ENCODE measurements around the gene CCDC27. TPM values are rescaled to one million over a fixed set of nuclear protein-coding genes. Genes with fewer than 3 reads are reported as not detected.

Gene CCDC27
- total RNA-seq, 4 donors from 2014 or later, result not detected

DNA sequence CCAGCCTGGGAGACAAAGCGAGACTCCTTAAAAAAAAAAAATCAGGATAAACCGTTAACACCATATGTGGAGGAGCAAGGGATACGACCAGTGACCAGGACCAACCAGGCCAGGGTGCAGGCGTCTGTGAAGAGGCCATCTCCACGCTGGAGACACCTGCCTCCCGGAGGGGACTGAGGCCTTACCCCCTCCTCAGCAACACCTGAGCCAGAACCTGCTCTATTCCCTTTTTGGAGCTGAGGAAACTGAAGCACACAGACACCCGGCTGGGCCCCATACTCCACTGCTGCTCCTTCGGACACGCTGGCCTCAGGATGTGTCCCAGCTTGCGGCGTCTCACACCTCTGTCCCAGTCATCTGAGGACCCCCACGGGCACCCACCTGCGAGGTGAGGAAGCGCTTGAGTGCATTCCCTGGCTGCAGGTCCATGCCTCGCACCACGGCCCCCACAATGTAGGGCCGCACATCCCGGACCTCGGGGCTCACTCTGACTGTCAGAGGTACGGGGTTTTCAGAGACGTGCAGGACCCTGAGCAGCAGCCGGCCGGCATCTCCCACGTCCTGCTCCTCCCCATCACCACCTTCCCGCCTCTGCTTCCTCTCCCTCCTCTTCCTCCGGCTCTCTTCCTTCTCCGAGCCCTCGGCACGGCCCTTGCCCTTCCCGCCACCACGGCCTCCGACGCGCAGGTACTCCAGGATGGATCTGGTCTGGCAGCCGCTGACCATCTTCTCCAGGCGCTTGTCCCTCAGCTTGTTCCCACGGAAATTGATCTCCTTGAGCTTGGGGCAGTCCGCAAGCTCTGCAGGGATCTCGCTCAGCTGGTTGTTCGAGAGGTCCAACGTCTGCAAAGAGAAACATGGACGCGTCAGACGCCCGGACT is 34.5 kb downstream of the CCDC27 start:
- no peak for DNase-seq
- peaks cover 0 to 4% of the 10 kb centered on the region in 2 donors for H3K4me1 ChIP-seq
- H3K36me3 ChIP-seq, result no peaks in the 10 kb centered on the region
- intact Hi-C loops (cut with DNase I; ENCODE audit: low total_unique reads), result no loop called here
- H3K27ac ChIP-seq, result no peak overlapping the region
- TF ChIP-seq, protein P1, sequence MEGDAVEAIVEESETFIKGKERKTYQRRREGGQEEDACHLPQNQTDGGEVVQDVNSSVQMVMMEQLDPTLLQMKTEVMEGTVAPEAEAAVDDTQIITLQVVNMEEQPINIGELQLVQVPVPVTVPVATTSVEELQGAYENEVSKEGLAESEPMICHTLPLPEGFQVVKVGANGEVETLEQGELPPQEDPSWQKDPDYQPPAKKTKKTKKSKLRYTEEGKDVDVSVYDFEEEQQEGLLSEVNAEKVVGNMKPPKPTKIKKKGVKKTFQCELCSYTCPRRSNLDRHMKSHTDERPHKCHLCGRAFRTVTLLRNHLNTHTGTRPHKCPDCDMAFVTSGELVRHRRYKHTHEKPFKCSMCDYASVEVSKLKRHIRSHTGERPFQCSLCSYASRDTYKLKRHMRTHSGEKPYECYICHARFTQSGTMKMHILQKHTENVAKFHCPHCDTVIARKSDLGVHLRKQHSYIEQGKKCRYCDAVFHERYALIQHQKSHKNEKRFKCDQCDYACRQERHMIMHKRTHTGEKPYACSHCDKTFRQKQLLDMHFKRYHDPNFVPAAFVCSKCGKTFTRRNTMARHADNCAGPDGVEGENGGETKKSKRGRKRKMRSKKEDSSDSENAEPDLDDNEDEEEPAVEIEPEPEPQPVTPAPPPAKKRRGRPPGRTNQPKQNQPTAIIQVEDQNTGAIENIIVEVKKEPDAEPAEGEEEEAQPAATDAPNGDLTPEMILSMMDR (IDR thresholded peaks at IDR 0.05), result no peak
- no peak for TF ChIP-seq POLR2A (IDR thresholded peaks at IDR 0.05)
- H3K9me3 ChIP-seq, result no peaks in the 10 kb centered on the region
- no peaks in the 10 kb centered on the region for H3K27me3 ChIP-seq
- H3K4me3 ChIP-seq, result no peak overlapping the region

DNA sequence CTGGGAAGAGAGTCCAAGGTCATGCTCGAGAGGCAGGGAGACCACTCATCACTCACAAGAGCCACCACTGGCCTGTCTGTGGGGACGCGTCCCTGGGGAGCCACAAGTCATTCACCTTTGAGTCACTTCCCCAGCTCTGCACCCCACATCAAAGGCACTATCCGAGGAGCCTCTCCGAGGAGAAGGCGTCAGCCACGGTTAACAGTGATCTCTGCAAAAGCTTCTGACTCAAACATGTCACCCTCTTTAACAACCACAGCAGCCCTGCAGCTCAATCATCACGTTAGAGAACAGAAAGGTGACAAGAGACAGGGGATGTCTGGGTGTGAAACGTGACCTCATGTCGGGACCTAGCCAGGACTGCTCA is 35.1 kb downstream of the CCDC27 start:
- Histone ChIP-seq H3K4me1 (peaks cover 0 to 4% of the 10 kb centered on the region in 2 donors), H3K9me3 (no peaks in the 10 kb centered on the region), H3K27ac (no peak overlapping the region), H3K27me3 (no peaks in the 10 kb centered on the region), H3K4me3 (no peak overlapping the region), H3K36me3 (no peaks in the 10 kb centered on the region)
- intact Hi-C loops (cut with DNase I; ENCODE audit: low total_unique reads), result no loop called here
- no peak for DNase-seq
- TF ChIP-seq, protein P1 (IDR thresholded peaks at IDR 0.05), result no peak

DNA sequence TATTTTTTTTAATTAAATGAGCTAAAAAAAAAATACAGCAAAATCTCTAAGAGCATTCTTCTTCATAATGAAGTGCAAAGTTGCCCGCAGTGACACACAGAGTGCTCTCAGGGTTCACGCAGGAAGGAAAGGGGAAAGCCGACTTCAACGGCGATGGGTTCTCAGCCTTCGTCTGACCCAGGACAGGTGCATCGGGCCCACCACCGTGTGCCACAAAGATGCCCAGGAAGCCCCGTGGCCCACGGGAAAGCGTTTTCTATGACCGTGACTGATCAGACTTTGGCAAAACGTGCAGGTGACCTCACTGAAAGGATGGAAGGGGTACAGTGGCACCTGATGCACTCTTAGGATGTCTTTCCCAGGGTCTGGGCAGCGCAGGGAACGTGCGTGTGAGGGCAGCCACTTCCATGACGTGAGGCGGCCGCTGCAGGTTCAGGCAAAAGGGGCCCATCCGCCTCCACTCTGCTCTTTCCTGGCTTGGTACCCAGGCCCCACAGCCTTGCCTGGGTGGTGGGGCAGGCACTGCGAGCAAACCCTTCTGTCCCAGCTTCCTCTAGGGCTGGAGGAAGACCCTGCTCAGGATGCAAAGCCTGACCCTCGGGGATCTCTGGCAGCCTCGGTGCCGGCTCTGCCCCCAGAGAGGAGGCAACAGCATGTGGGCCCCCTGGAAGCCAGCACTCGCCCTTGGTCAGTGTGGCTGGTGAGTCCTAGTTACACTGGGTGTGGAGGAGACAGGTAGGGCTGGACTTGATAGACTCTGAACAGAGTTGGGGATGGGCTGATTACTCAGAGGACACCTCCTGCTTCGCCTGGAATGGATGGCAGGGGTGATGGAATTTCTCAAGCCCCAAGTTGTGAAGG is 35.7 kb downstream of the CCDC27 start:
- H3K4me3 ChIP-seq, result no peak overlapping the region
- intact Hi-C loops (cut with DNase I; ENCODE audit: low total_unique reads), result no loop called here
- no peak overlapping the region for H3K27ac ChIP-seq
- no peaks in the 10 kb centered on the region for H3K27me3 ChIP-seq
- TF ChIP-seq POLR2A (IDR thresholded peaks at IDR 0.05), result no peak
- TF ChIP-seq, protein P1 (IDR thresholded peaks at IDR 0.05), result no peak
- H3K9me3 ChIP-seq, result no peaks in the 10 kb centered on the region
- H3K4me1 ChIP-seq, result peaks cover 0 to 4% of the 10 kb centered on the region in 2 donors
- no peaks in the 10 kb centered on the region for H3K36me3 ChIP-seq
- DNase-seq, result no peak

DNA sequence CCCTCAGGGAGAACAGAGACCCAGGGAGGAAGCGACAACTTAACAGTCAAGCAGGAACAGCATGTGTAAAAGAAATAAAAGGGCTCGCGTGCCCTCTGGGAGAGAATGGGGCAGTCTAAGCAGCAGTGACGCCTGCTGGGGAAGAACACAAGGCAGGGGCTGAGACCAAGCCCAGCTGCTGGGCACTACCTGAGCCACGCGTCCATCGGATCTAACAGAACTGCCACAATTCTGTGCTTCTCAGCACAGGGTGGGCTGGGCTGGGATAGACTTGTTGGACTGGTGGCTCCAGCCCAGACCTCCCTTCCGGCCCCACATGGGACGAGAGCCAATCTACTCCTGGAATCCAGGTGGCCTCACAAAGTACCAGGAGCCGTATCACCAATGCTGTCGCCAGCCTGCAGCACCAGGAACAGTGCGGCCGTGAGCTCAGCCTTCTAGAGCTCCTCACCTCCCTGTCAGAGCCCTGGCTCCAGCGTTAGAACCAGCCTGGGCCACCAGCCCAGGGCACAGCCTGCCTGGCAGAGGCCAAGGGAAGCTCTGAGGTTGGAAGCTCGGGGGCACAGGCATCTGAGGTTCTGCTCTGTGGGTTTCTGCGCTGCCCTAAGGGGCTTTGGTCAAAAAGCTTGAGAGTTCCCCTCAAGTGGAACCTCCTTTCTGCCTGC is 36.6 kb downstream of the CCDC27 start:
- Histone ChIP-seq H3K4me1 (peaks cover 0 to 4% of the 10 kb centered on the region in 2 donors), H3K9me3 (no peaks in the 10 kb centered on the region), H3K27ac (no peak overlapping the region), H3K4me3 (no peak overlapping the region), H3K36me3 (no peaks in the 10 kb centered on the region), H3K27me3 (no peaks in the 10 kb centered on the region)
- intact Hi-C loops (cut with DNase I; ENCODE audit: low total_unique reads), result no loop called here
- TF ChIP-seq, protein P1 (IDR thresholded peaks at IDR 0.05), result no peak
- TF ChIP-seq POLR2A (IDR thresholded peaks at IDR 0.05), result no peak
- no peak for DNase-seq
